Measurements from ENCODE around the gene INF2.
"Not testable (repeated sequence)": the region's sequence is repeated elsewhere in the genome, so short reads cannot be mapped to it uniquely, and the experiment has no call there.

The INF2 gene

GRCh38 chr14:104724407-104724980 lies 35.1 kb downstream of the INF2 start:
- DNase-seq, result no peak

DNA sequence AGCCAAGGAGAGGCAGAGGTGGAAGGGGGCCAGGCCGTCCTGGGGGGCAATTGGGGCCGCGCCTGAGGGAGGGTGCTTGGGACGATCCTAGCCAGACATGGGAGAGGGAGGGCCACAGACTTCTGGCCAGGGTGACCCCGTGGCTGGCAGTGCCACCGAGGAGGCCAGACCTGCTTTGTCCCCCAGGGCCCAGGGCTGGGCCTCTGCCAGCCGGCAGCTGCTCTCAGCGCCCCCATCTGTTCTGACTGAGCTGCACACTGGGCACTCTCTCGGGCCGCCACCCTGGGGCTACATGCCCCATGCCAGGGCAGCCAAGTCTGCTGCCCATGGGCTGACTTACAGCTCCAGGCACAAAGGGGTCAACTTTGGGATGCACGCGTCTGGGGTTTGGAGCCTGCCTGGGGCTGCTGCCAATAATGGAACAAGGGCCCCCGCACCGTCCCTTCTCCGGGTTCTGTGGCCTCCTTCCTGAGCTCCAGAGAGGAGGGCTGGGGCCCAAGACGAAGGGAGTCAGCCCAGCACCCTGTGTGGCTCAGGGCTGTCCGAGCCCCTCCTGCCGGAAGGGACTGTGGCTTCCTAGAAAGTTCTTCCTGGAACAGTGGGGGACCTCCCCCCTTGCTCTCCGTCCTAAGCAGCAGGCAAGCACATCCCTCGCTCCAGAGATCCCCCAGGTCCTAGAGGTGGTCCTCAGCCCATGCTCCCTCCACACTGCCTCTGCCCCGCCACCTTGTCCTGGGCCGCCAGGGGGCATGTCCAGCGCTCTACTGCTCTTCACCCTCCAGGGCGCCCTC lies 35.8 kb downstream of the INF2 start:
- DNase-seq, result no peak

GRCh38 chr14:104725772-104726548 lies 36.5 kb downstream of the INF2 start:
- no peak for DNase-seq

GRCh38 chr14:104726600-104727451 lies 37.4 kb downstream of the INF2 start:
- DNase-seq, result no peak

GRCh38 chr14:104728631-104729030 lies 39.2 kb downstream of the INF2 start:
- no peak for DNase-seq

DNA sequence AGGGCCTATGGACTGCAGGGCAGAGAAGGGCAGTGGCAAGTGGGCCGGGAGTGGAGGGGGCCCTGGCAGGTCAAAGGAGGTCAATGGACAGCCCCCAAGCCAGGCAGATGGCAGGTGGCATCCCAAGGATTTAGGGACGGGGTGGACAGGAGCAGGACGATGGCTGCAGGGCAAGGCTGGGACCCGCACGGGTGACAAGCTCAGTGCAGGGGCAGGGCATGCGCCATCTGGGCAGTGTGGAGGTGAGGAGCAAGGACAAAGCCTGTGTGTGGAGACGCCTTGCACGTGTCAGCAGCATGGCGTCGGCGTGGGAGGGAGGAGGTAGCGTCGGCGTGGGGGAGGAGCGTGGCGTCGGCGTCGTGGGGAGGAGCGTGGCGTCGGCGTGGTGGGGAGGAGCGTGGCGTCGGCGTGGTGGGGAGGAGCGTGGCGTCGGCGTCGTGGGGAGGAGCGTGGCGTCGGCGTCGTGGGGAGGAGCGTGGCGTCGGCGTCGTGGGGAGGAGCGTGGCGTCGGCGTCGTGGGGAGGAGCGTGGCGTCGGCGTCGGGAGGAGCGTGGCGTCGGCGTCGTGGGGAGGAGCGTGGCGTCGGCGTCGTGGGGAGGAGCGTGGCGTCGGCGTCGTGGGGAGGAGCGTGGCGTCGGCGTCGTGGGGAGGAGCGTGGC lies 39.9 kb downstream of the INF2 start:
- DNase-seq, result not testable (repeated sequence)

DNA sequence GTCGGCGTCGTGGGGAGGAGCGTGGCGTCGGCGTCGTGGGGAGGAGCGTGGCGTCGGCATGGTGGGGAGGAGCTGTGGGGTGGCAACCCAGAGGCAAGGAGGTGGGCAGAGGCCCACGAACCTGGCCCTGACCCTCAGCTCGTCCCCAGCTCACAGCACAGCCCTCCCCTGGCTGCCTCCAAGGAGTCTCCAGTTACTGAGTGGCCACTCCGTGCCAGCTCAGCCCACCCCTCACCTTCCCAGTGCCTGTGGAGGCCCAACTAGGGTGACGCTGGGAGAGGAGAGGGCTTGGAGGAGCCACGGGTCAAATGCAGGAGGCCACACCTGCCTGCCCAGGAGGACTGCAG lies 40.4 kb downstream of the INF2 start:
- DNase-seq, result no peak

- DNase-seq, result no peak
These were observed 41.1 kb downstream of the INF2 start for GRCh38 chr14:104730487-104730886.

DNA sequence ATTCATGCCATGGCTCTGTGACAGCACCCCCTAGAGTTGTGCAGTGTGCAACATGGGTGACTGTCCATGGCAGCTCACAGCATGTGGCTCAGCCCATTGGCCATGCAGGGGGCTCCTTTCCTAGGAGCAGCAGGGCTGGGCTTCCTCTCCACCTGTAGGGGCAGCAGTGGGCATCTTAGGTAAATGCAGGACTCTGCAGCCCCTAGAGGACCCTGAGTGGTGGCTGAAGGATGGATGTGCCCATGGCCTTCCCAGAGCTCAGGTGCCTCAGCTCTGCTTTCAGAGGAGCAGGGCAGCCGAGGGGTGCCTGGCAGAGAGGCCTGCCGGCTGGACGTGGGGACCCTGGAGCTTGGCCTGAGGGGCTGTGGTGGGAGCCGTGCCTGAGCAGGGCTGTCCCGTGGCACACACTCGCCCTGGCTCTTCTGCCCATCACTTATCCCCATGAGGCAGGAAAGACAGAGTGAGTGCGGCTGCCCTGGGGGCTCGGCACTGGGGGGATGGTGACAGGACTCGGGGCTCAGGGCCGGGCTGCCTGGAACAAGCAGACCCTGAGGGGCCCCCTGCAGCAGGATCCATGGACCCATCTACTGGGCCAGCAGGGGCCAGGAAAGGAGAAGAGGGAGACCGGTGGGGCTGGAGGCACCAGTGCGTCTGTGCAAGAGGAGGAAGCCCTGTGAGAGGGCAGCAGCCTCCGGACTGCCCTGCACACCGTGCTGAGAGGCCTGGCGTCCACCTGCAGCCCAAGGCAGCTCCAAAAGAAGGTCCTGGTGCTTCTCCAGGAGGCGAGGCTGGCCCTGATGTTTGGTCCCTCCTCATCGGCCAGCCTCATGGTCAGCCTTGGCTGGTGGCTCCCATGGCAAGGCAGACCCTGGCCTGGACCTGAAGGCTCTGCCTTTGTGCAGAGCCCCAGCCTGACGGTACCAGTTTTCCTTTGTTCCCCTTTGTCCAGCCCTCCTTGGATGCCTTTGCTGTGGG lies 42.2 kb downstream of the INF2 start:
- DNase-seq, result no peak

DNA sequence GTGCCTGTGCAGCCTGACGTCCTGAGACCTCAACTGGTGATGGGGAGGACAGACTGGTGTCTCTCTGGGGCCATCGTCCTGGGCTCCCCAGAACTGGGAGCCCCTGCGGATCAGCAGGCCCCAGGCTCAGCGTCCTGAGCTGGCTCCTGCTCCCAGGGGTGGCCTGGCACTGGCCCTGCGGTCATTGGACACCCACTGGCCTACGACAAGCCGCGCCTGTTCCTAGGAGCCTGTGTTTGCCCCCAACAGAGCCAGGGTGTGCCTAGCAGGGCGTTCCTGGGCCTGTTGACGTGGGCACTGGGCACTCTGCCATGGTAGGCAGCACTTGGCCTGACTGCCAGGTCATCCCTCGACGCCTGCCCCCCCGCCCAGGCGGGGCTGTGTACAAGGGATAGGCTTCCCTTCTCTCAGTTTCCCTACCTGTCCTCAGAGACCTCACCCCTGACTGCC lies 43.0 kb downstream of the INF2 start:
- no peak for DNase-seq

DNA sequence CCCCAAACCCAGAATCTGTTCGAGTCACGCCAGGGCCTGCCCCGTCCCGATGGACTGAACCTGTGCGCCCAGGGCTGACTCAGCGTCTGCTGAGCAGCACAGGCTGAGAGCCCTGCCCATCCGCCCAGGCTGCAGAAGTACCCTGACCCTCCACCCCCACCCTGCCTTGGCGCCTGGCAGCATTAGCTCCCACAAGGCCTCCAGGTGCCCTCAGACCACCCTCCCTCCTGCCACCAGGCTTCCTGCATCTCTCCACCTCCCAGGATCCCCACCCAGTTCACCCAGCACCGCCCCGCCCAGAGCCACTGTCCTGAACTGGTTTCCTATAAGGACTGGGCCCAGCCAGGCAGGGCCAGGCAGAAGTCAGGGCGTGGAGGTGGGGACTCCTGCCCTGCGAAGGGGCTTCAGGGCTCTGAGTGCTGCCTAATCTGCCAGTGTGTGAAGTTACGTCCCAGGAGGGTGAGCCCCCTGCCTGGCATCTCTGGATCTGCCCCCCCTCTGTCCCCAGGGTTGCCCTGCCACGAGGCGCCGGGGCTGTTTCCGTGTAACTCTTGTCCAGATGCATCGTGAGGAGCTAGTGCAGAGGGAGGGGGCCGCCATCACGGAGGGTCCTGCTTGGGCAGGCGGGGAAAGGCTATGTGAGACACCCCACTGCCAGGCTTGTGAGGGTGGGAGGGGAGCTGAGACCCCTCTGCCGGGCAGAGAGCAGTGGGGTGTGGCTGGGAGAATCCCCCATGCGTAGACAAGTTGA lies 43.7 kb downstream of the INF2 start:
- no peak for DNase-seq

GRCh38 chr14:104734051-104734587 lies 44.7 kb downstream of the INF2 start:
- no peak for DNase-seq

DNA sequence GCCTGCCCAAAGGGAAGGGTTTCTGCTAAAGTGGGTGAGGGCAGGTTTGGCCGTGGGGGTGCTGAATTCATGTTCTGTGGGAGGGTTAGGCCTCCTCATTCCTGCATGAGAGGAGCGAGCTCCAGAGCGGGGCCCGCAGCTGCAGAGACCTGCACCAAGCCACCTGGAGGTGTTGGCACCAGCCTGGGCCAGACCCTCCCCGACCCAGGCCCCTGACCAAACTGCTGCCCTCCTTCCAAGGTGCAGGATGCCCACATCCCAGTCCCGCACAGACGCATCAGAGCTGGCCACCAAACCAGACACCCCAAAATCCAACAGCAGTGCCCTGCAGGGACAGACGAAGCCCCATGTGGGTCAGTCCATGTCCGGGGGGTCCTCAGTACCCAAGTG lies 45.2 kb downstream of the INF2 start:
- no peak for DNase-seq

- no peak for DNase-seq
These were observed 45.8 kb downstream of the INF2 start for GRCh38 chr14:104734991-104735779.

- DNase-seq, result no peak
These were observed 46.6 kb downstream of the INF2 start for GRCh38 chr14:104735830-104736642.

DNA sequence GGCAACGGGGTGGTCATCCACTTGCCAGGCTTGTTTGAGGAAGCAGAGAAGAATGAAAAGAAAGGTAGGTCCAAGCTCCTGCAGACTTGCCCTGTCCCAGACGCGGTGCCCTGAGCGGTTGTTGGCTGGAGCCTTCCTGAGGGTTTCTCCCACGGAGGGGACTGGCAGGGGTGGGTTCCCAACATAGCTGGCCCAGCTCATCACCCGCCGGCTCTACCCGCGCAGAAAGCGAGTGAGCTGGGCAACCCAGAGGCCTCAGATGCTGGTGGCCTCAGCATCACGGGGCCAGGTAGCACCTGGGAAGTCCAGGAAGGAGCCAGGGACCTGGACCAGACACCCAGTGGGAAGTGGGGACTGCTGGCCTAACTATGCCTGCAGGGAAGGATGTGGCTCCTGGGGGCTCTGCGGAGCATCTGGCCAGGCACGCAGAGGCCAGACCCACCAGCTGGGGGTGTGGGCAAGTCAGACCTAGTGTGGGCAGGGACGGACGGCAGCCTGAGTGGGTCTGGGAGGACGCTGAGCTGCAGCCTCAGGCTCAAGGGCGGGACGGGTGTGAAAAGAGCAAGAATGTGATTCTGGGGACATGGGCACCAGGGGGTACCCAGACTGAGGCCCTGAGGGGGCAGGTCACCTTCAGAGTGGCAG lies 49.1 kb downstream of the INF2 start:
- DNase-seq, result no peak

DNA sequence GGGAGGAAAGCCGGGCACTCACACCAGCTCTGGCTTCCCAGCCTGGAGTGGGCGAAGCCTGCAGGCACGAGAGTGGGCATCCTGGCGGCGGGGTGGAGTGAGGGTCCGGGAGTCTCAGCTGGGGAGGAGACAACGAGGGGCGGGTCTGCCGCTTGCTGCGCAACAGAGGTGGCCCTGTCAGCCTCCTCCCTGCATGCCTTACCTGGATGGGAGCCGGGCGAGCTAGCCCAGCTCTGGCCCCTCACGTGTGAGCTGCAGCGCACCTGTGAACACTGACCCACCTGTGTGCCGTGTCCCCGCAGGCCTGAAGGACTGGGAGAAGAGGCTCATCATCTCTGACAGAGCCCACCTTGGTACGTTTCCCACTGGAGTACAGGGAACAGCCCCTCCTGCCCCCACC lies 49.6 kb downstream of the INF2 start:
- DNase-seq, result no peak
